SK-N-SH (cell line): ENCODE results near the gene RNF149. TPM values are rescaled to one million over a fixed set of nuclear protein-coding genes. Genes with fewer than 3 reads are reported as not detected.
A peak's percentile ranks its signal among the peaks of the same experiment; 100 is the strongest.

Experiments used
- CTCF ChIA-PET: fragments of 300-600, 350-600 bp; formaldehyde crosslinking; extraction: SDS; loops from one replicate; lab custom pipeline; 2021; lab: Yijun Ruan, JAX
- POLR2A ChIA-PET: fragments of 350-600 bp; sonication (Branson Sonifier 250); formaldehyde crosslinking; extraction: SDS; loops from one replicate; lab custom pipeline; 2020; ENCODE audit warnings: antibody characterized with exemption, inconsistent platforms; lab: Yijun Ruan, JAX
- DNase-seq: peaks from one replicate; pipeline ENCODE4 v3.0.0; 2012
- H2AFZ ChIP-seq: fragments of 200-600 bp; sonication (generic); 2 replicates; pipeline ENCODE4 v1.8.1; 2016; ENCODE audit warnings: antibody characterized with exemption, mild to moderate bottlenecking, low read depth
- H3F3A ChIP-seq: fragments of 200-600 bp; sonication (generic); replicated peaks from 2 replicates; pipeline ENCODE3; 2016; ENCODE audit warnings: antibody characterized with exemption, mild to moderate bottlenecking; ENCODE audit not compliant: insufficient read depth
- H3K27ac ChIP-seq, 2 experiments: fragments of 200-500 bp in 1 of 2; fragments of 200-600 bp in 1 of 2; sonication (Bioruptor generic) in 1 of 2; sonication (generic), shearing (Covaris generic) in 1 of 2; 2 replicates each; pipeline versions ENCODE4 v1.5.1 to v1.6.1; 2014 to 2016; ENCODE audit warnings: low read depth in 2 of 2, inconsistent platforms in 1 of 2, low read length in 1 of 2, mild to moderate bottlenecking in 1 of 2, mixed read lengths in 1 of 2
- H3K27me3 ChIP-seq: fragments of 200-600 bp; sonication (generic), shearing (Covaris generic); 2 replicates; pipeline ENCODE4 v1.6.1; 2016; ENCODE audit warnings: mixed run types; ENCODE audit not compliant: insufficient read depth
- H3K36me3 ChIP-seq, 2 experiments: fragments of 200-500 bp in 1 of 2; fragments of 200-600 bp in 1 of 2; sonication (Bioruptor generic) in 1 of 2; sonication (generic) in 1 of 2; replicated peaks in 1 of 2; 2 replicates each; pipeline versions ENCODE3 to v1.5.1; 2014 to 2016; ENCODE audit warnings: low read length in 1 of 2, mild to moderate bottlenecking in 1 of 2; ENCODE audit not compliant: insufficient read depth in 2 of 2, control insufficient read depth in 1 of 2
- H3K4me1 ChIP-seq, 2 experiments: fragments of 200-500 bp in 1 of 2; fragments of 200-600 bp in 1 of 2; sonication (Bioruptor generic) in 1 of 2; sonication (generic), shearing (Covaris generic) in 1 of 2; 2 replicates each; pipeline versions ENCODE4 v1.5.1 to v1.6.1; 2014 to 2016; ENCODE audit warnings: low read depth in 1 of 2, low read length in 1 of 2, mixed run types in 1 of 2; ENCODE audit not compliant: insufficient read depth in 2 of 2, control insufficient read depth in 1 of 2
- H3K4me2 ChIP-seq: fragments of 200-600 bp; sonication (generic), shearing (Covaris generic); 2 replicates; pipeline ENCODE4 v1.6.1; 2017; ENCODE audit warnings: mixed run types
- H3K4me3 ChIP-seq, 2 experiments: fragments of 200-500 bp in 1 of 2; fragments of 200-600 bp in 1 of 2; sonication (Bioruptor generic) in 1 of 2; sonication (generic), shearing (Covaris generic) in 1 of 2; 2 replicates each; pipeline versions ENCODE4 v1.5.1 to v1.8.1; 2014 to 2016; ENCODE audit warnings: low read depth in 2 of 2, inconsistent platforms in 1 of 2, low read length in 1 of 2, mild to moderate bottlenecking in 1 of 2, mixed read lengths in 1 of 2, moderate library complexity in 1 of 2
- H3K79me2 ChIP-seq: fragments of 200-600 bp; sonication (generic); 2 replicates; pipeline ENCODE4 v1.8.1; 2017; ENCODE audit warnings: mild to moderate bottlenecking; ENCODE audit not compliant: insufficient read depth
- H3K9ac ChIP-seq: fragments of 200-600 bp; sonication (generic); 2 replicates; pipeline ENCODE4 v1.6.1; 2017; ENCODE audit warnings: mixed run types
- H3K9me2 ChIP-seq: fragments of 200-600 bp; sonication (generic); 2 replicates; pipeline ENCODE4 v1.6.1; 2017; ENCODE audit warnings: mixed run types
- H3K9me3 ChIP-seq: fragments of 200-600 bp; sonication (generic); 2 replicates; pipeline ENCODE4 v1.6.1; 2017; ENCODE audit warnings: mixed run types, mild to moderate bottlenecking, moderate library complexity
- H4K20me1 ChIP-seq: fragments of 200-600 bp; sonication (generic); 2 replicates; pipeline ENCODE4 v1.6.1; 2017; ENCODE audit warnings: mild to moderate bottlenecking, mixed run types; ENCODE audit not compliant: insufficient read depth
- CTCF ChIP-seq: fragments of 200-600 bp; sonication (generic); IDR thresholded peaks from 2 replicates; pipeline ENCODE4 v1.6.1; 2017; ENCODE audit warnings: antibody characterized with exemption, mild to moderate bottlenecking, moderate library complexity
- EZH2phosphoT487 ChIP-seq: fragments of 200-600 bp; sonication (generic); IDR thresholded peaks from 2 replicates; pipeline ENCODE4 v1.6.1; 2017; ENCODE audit warnings: low read depth, mixed run types, mild to moderate bottlenecking, antibody characterized with exemption, moderate library complexity, borderline replicate concordance
- FOSL2 ChIP-seq: IDR thresholded peaks from 2 replicates; pipeline ENCODE4 v1.4.0; 2012; ENCODE audit warnings: low read depth, mild to moderate bottlenecking, moderate library complexity, borderline replicate concordance
- GATA2 ChIP-seq: sonication (generic); formaldehyde crosslinking; IDR thresholded peaks from 2 replicates; pipeline ENCODE4 v1.5.0; 2020; ENCODE audit warnings: mild to moderate bottlenecking, missing genetic modification reagents
- IRF3 ChIP-seq: fragments of 150-350 bp; IDR thresholded peaks from 2 replicates; pipeline ENCODE4 v1.6.1; 2016; ENCODE audit warnings: mild to moderate bottlenecking, low read depth, low read length
- JUND ChIP-seq: IDR thresholded peaks from 2 replicates; pipeline ENCODE4 v1.4.0; 2012
- MEF2A ChIP-seq: IDR thresholded peaks from 2 replicates; pipeline ENCODE4 v1.4.0; 2012; ENCODE audit warnings: low read depth, borderline replicate concordance
- MXI1 ChIP-seq: IDR thresholded peaks from 2 replicates; pipeline ENCODE4 v1.6.1; 2012; ENCODE audit warnings: mild to moderate bottlenecking, low read depth, low read length, improper control_type of control experiment
- NFIC ChIP-seq: IDR thresholded peaks from 2 replicates; pipeline ENCODE4 v1.4.0; 2012; ENCODE audit warnings: borderline replicate concordance
- REST ChIP-seq: IDR thresholded peaks from 2 replicates; pipeline ENCODE4 v1.6.1; 2012; ENCODE audit warnings: mild to moderate bottlenecking, low read depth, low read length, moderate library complexity
- SIN3A ChIP-seq: IDR thresholded peaks from 2 replicates; pipeline ENCODE4 v1.6.1; 2012; ENCODE audit warnings: low read depth, mild to moderate bottlenecking, low read length, moderate library complexity, borderline replicate concordance
- TCF12 ChIP-seq: IDR thresholded peaks from 2 replicates; pipeline ENCODE4 v1.4.0; 2012
- USF1 ChIP-seq: IDR thresholded peaks from 2 replicates; pipeline ENCODE4 v1.4.0; 2012; ENCODE audit warnings: low read depth, borderline replicate concordance
- USF2 ChIP-seq: fragments of 150-350 bp; IDR thresholded peaks from 2 replicates; pipeline ENCODE4 v1.6.1; 2017; ENCODE audit warnings: antibody characterized with exemption, low read length, low read depth, borderline replicate concordance
- YY1 ChIP-seq: IDR thresholded peaks from 2 replicates; pipeline ENCODE4 v1.4.0; 2012; ENCODE audit warnings: low read depth, mild to moderate bottlenecking
- ZBTB33 ChIP-seq: IDR thresholded peaks from 2 replicates; pipeline ENCODE4 v1.4.0; 2012; ENCODE audit warnings: low read depth, borderline replicate concordance
- WGBS: methylation state at CpG from one replicate; pipeline ENCODE4 v1.1.6; 2017; ENCODE audit warnings: low lambda C conversion rate; 5-methylcytosine and 5-hydroxymethylcytosine counted together
- polyA plus RNA-seq, 3 experiments: library from polyadenylated mRNA; depleted of rRNA; stranded (reverse); fragments of >200 nt; gene quantifications; 2 replicates each; pipeline ENCODE4 v1.2.3, GENCODE V29; 2012

RNF149 gene
- polyA plus RNA-seq, 1 of the 3 experiments (the other 2 are of a cell fraction), result 15.3 TPM

GRCh38 chr2:101253703-101254450, 54.6 kb downstream of the RNF149 start:
- Histone ChIP-seq H3K36me3 (peaks cover 0 to 13% of the 10 kb centered on the region in 2 experiments), H3K9ac (peak overlapping the region; percentile 96), H3F3A (peaks cover 5% of the 10 kb centered on the region), H3K9me2 (no peaks in the 10 kb centered on the region), H3K27me3 (no peaks in the 10 kb centered on the region), H3K79me2 (peaks cover 60% of the 10 kb centered on the region), H4K20me1 (peaks cover 12% of the 10 kb centered on the region; the same call in 1 of the 2 replicates), H3K9me3 (no peaks in the 10 kb centered on the region), H3K4me3 (peak overlapping the region; percentile 79 to 100), H3K4me2 (peak overlapping the region; percentile 91), H3K4me1 (peaks cover 4 to 18% of the 10 kb centered on the region in 2 experiments; a peak in 1 of 4 replicates), H2AFZ (peak overlapping the region; percentile 91; the same call in 1 of the 2 replicates), H3K27ac (no peak overlapping the region; a peak in 2 of 4 replicates)
- POLR2A ChIA-PET, result interaction anchor here (1.0 to 1.2 kb wide), 3 partner anchors 54 to 130 kb away, joined by 3 to 8 read pairs (median 3); partner anchors contain the start of genes RNF149 and TBC1D8
- CTCF ChIA-PET, result interaction anchor here (0.6 to 1.3 kb wide), 4 partner anchors 18 to 217 kb away, joined by 3 to 6 read pairs (median 3); no protein-coding TSS in a partner anchor
- WGBS, result 30% methylated on average over 17 of the region's 17 CpGs
- DNase-seq, result no peak
- no peak for TF ChIP-seq REST
- no peak for TF ChIP-seq FOSL2
- no peak for TF ChIP-seq TCF12
- TF ChIP-seq EZH2phosphoT487, result no peak
- no peak for TF ChIP-seq MEF2A
- TF ChIP-seq SIN3A, result no peak
- TF ChIP-seq NFIC, result no peak
- TF ChIP-seq YY1, result no peak
- no peak for TF ChIP-seq CTCF
- no peak for TF ChIP-seq IRF3
- TF ChIP-seq MXI1, result no peak
- no peak for TF ChIP-seq USF1
- no peak for TF ChIP-seq JUND
- TF ChIP-seq GATA2 (CRISPR knock-in tag), result no peak
- TF ChIP-seq USF2, result no peak
- no peak for TF ChIP-seq ZBTB33
